Vagina (tissue), 2 donors: Measurements from ENCODE around the gene TTC3. TPM values are rescaled to one million over a fixed set of nuclear protein-coding genes. Genes with fewer than 3 reads are reported as not detected.
A peak's percentile ranks its signal among the peaks of the same experiment; 100 is the strongest.

Experiments used
- DNase-seq, 2 donors: peaks; one replicate each; pipeline ENCODE4 v3.0.0-alpha.2; 2017; ENCODE audit errors: extremely low spot score in 2 of 2
- H3K27ac ChIP-seq: fragments of 200-600 bp; sonication (generic); one replicate; pipeline ENCODE4 v1.5.1; 2019
- H3K27me3 ChIP-seq: fragments of 200-600 bp; sonication (generic); one replicate; pipeline ENCODE4 v1.5.1; 2019
- H3K36me3 ChIP-seq, 2 donors: fragments of 200-600 bp; sonication (generic); one replicate each; pipeline ENCODE4 v1.5.1; 2017 to 2019
- H3K4me1 ChIP-seq: fragments of 200-600 bp; sonication (generic); one replicate; pipeline ENCODE4 v1.5.1; 2019
- H3K4me3 ChIP-seq, 2 donors: fragments of 200-600 bp; sonication (generic); 1 replicate in 1 of 2; 2 replicates in 1 of 2; pipeline ENCODE4 v1.5.1; 2016 to 2019
- H3K9me3 ChIP-seq: fragments of 200-600 bp; sonication (generic); one replicate; pipeline ENCODE4 v1.5.1; 2019
- POLR2A ChIP-seq, 2 donors: fragments of 450-650 bp; IDR thresholded peaks; one replicate each; pipeline ENCODE4 v1.6.1; 2017; ENCODE audit warnings: antibody characterized with exemption in 2 of 2, mild to moderate bottlenecking in 2 of 2, moderate library complexity in 2 of 2
- POLR2AphosphoS5 ChIP-seq, 2 donors: sonication (generic); formaldehyde crosslinking; IDR thresholded peaks; one replicate each; pipeline ENCODE4 v1.9.0; 2017; ENCODE audit warnings: antibody characterized with exemption in 2 of 2, mild to moderate bottlenecking in 2 of 2, low read depth in 1 of 2; ENCODE audit not compliant: insufficient read depth in 1 of 2
- intact Hi-C: fragments of 100-400 bp; cut with DNase I; formaldehyde crosslinking; loops from one replicate; pipeline ENCODE4 v1.15.1; 2023
- total RNA-seq: library from RNA; depleted of rRNA; stranded (reverse); fragments of >200 nt; gene quantifications from one replicate; pipeline ENCODE4 v1.2.3, GENCODE V29; 2016
- TF ChIP-seq, protein P1 (sequence below), 3 experiments: fragments of 450-650 bp in 2 of 3; fragments of 200-600 bp in 1 of 3; sonication (generic) in 1 of 3; IDR thresholded peaks; one replicate each; pipeline ENCODE4 v1.5.1; 2017 to 2019; ENCODE audit warnings: antibody characterized with exemption in 3 of 3, mild to moderate bottlenecking in 2 of 3, moderate library complexity in 2 of 3

The TTC3 gene
- total RNA-seq, 1 donor from 2014 or later, result 98.0 TPM

DNA sequence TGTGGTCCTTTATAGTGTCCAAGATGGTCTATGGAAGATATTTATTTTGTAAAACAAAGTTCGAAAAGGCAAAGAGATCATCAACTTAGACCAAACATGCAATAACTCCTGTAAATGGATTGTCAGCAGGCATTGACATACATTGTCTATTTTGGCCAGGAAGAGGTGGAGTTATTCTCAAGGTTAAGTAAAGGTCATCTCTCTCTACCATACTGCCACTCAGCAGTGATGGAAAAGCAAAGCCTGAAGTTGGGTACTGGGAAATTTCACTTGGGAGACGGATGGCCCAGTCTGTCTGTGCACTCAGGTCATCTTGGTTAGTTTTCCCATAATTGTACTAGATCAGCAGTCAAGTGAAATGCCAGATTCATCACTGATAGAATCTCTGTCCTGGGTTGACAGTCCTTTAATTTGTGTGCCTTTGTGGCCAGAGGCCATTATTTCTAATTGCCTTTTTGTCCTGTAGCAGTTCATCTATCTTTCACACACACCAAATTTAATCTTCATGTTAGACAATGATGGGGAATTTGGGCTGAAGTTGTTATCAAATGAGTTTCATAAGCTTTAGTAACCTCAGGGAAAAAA lies 17.7 kb upstream of the TTC3 start:
- H3K27ac ChIP-seq, result no peak overlapping the region
- no peaks in the 10 kb centered on the region for H3K36me3 ChIP-seq
- intact Hi-C loops, result no loop called here
- TF ChIP-seq, protein P1, sequence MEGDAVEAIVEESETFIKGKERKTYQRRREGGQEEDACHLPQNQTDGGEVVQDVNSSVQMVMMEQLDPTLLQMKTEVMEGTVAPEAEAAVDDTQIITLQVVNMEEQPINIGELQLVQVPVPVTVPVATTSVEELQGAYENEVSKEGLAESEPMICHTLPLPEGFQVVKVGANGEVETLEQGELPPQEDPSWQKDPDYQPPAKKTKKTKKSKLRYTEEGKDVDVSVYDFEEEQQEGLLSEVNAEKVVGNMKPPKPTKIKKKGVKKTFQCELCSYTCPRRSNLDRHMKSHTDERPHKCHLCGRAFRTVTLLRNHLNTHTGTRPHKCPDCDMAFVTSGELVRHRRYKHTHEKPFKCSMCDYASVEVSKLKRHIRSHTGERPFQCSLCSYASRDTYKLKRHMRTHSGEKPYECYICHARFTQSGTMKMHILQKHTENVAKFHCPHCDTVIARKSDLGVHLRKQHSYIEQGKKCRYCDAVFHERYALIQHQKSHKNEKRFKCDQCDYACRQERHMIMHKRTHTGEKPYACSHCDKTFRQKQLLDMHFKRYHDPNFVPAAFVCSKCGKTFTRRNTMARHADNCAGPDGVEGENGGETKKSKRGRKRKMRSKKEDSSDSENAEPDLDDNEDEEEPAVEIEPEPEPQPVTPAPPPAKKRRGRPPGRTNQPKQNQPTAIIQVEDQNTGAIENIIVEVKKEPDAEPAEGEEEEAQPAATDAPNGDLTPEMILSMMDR (IDR thresholded peaks at IDR 0.05), result no peak
- TF ChIP-seq POLR2A (IDR thresholded peaks at IDR 0.05) (no peak), POLR2AphosphoS5 (IDR thresholded peaks at IDR 0.05; ENCODE audit: insufficient read depth in 1 of 2, low read depth in 1 of 2) (no peak)
- peaks cover 5% of the 10 kb centered on the region for H3K4me1 ChIP-seq
- H3K27me3 ChIP-seq, result no peaks in the 10 kb centered on the region
- no peak for DNase-seq
- H3K4me3 ChIP-seq, result no peak overlapping the region
- H3K9me3 ChIP-seq, result no peaks in the 10 kb centered on the region

DNA sequence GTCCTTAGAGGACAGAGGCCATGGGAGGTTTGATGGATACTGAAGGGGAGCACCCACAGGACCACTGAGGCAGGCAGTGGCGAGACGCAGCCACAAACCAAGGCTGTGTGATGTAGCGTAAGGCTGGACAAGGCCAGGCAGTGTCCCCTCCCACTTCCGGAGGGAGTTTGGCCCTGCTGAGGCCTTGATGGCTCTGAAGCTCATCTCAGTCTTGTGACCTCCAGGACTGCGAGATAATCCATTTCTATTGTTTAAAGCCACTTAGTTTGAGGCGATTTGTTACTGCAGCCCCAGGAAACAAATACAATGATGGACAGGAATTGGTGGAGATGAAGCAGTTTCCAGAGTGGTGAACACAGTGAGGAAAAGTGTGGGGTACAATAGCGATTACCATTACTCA lies 15.4 kb upstream of the TTC3 start:
- intact Hi-C loops, result no loop called here
- Histone ChIP-seq H3K27ac (no peak overlapping the region), H3K36me3 (no peaks in the 10 kb centered on the region), H3K4me3 (no peak overlapping the region), H3K27me3 (no peaks in the 10 kb centered on the region), H3K4me1 (peaks cover 10% of the 10 kb centered on the region), H3K9me3 (no peaks in the 10 kb centered on the region)
- no peak for TF ChIP-seq POLR2AphosphoS5 (IDR thresholded peaks at IDR 0.05; ENCODE audit: insufficient read depth in 1 of 2, low read depth in 1 of 2)
- TF ChIP-seq, protein P1 (IDR thresholded peaks at IDR 0.05), result no peak
- no peak for TF ChIP-seq POLR2A (IDR thresholded peaks at IDR 0.05)
- no peak for DNase-seq

DNA sequence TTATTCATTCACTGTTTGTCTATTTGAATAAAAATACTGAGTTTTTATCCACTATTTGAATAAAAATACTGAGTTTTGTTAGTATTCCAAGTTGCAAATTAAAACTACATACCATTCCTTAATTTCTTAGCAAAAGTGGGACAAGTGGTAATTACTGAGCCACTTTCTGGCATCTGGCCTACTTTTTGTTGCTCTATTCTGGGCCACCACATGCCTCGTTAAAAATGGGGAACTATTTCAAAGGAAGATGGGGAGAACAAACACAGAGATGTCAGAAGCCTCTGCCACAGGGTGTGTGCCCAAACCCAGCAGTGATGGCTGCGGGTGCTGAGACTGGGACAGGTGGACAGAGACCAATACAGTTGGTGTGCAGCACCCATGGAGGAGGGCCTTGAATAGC lies 14.8 kb upstream of the TTC3 start:
- intact Hi-C loops, result no loop called here
- TF ChIP-seq, protein P1 (IDR thresholded peaks at IDR 0.05), result no peak
- TF ChIP-seq POLR2AphosphoS5 (IDR thresholded peaks at IDR 0.05; ENCODE audit: insufficient read depth in 1 of 2, low read depth in 1 of 2), result no peak
- no peak for TF ChIP-seq POLR2A (IDR thresholded peaks at IDR 0.05)

DNA sequence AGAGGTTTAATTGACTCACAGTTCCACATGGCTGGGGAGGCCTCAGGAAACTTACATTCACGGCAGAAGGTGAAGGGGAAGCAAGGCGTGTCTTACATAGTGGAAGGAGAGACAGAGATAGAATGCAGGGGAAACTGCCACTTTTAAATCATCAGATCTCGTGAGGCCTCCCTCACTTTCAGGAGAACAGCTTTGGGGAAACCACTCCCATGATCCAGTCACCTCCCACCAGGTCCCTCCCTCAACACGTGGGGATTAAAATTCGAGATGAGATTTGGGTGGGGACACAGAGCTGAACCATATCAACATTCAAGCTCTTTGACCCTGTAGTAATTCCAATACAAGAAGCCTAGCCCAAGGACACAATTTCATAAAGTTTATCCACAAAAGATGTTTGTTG lies 13.9 kb upstream of the TTC3 start:
- H3K4me1 ChIP-seq, result peaks cover 10% of the 10 kb centered on the region
- no peak for DNase-seq
- TF ChIP-seq POLR2A (IDR thresholded peaks at IDR 0.05) (no peak), POLR2AphosphoS5 (IDR thresholded peaks at IDR 0.05; ENCODE audit: insufficient read depth in 1 of 2, low read depth in 1 of 2) (no peak)
- TF ChIP-seq, protein P1 (IDR thresholded peaks at IDR 0.05), result no peak
- H3K9me3 ChIP-seq, result no peaks in the 10 kb centered on the region
- H3K27me3 ChIP-seq, result no peaks in the 10 kb centered on the region
- no peak overlapping the region for H3K27ac ChIP-seq
- no peaks in the 10 kb centered on the region for H3K36me3 ChIP-seq
- intact Hi-C loops, result no loop called here
- H3K4me3 ChIP-seq, result no peak overlapping the region

More for the DNA sequence above, 14.8 kb upstream of the TTC3 start:
- no peak overlapping the region for H3K4me3 ChIP-seq
- DNase-seq, result no peak
- no peaks in the 10 kb centered on the region for H3K9me3 ChIP-seq
- H3K27ac ChIP-seq, result no peak overlapping the region
- no peaks in the 10 kb centered on the region for H3K27me3 ChIP-seq
- H3K36me3 ChIP-seq, result no peaks in the 10 kb centered on the region
- peaks cover 10% of the 10 kb centered on the region for H3K4me1 ChIP-seq

DNA sequence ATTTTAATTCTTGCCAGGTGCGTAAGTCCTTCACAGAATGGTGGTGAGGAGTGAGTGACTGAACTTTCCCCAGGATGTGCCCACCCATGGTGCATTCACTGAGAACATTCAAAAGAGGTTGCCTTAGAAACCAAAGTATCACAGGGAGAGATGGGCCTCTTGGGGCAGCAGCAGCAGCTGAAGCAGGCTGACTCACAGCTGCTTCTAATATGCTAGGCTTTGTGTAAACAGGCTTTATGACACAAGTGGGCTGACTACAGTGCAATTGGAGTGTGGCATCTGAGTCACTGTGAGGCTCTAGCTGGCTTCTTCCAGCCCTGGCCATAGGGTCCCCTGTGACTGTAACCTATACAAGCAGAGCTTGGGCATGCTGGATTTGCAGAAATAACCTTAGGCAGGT lies 12.8 kb upstream of the TTC3 start:
- intact Hi-C loops, result no loop called here
- Histone ChIP-seq H3K4me1 (peaks cover 10% of the 10 kb centered on the region), H3K36me3 (no peaks in the 10 kb centered on the region), H3K27ac (peak overlapping the region; percentile 66), H3K27me3 (no peaks in the 10 kb centered on the region), H3K4me3 (no peak overlapping the region), H3K9me3 (no peaks in the 10 kb centered on the region)
- DNase-seq, result no peak
- TF ChIP-seq, protein P1 (IDR thresholded peaks at IDR 0.05), result no peak
- peak in 1 of 2 donors; percentile 58 for TF ChIP-seq POLR2AphosphoS5 (IDR thresholded peaks at IDR 0.05; ENCODE audit: insufficient read depth in 1 of 2, low read depth in 1 of 2)
